GM12878 (cell line): Measurements from ENCODE around the gene SUV39H1. TPM values are rescaled to one million over a fixed set of nuclear protein-coding genes. Genes with fewer than 3 reads are reported as not detected.

ENCODE experiments used
- ATAC-seq: fragments of 200-7000 bp; cut with Tn5 transposase; 3 replicates; pipeline ENCODE4 v1.9.1; 2020; ENCODE audit warnings: mild to moderate bottlenecking, moderate library complexity
- BruUV-seq: library from RNA; stranded (reverse); fragments of 400-500 nt; replicated peaks from 2 replicates; lab custom pipeline; 2021; lab: Mats Ljungman, UMichigan
- CTCF ChIA-PET: fragments of 300-600 bp; sonication (Branson Sonifier 250); formaldehyde crosslinking; extraction: SDS; loops from one replicate; lab custom pipeline; 2021; ENCODE audit warnings: inconsistent platforms; lab: Yijun Ruan, JAX
- POLR2A ChIA-PET: fragments of 350-600 bp; formaldehyde crosslinking; extraction: SDS; loops from one replicate; lab custom pipeline; 2021; ENCODE audit warnings: inconsistent platforms; lab: Charles Lee
- RAD21 ChIA-PET: fragments of 300-600 bp; sonication (Branson Sonifier 250); formaldehyde crosslinking; loops from one replicate; lab custom pipeline; 2023; ENCODE audit warnings: antibody characterized with exemption; ENCODE audit not compliant: unreplicated experiment; lab: Charles Lee
- SMC1A ChIA-PET: fragments of 300-600 bp; sonication (Branson Sonifier 250); formaldehyde crosslinking; loops from one replicate; lab custom pipeline; 2023; ENCODE audit not compliant: unreplicated experiment, uncharacterized antibody; lab: Charles Lee
- DNase-seq: peaks from one replicate; pipeline ENCODE4 v3.0.0-alpha.2; 2011; ENCODE audit warnings: low read depth, low spot score
- FAIRE-seq: peaks from 3 replicates; lab custom pipeline; 2011; peaks lifted over from hg19 to GRCh38; lab: Jason Lieb, UNC
- H2AFZ ChIP-seq: 2 replicates; pipeline ENCODE4 v1.6.0; 2011; ENCODE audit warnings: low read depth, low read length, control low read depth; ENCODE audit not compliant: control insufficient read depth
- H3K27ac ChIP-seq: 2 replicates; pipeline ENCODE4 v1.5.1; 2011; ENCODE audit warnings: control low read depth; ENCODE audit not compliant: control insufficient read depth, insufficient read depth
- H3K27me3 ChIP-seq, 2 experiments: replicated peaks in 1 of 2; 2 replicates each; pipeline versions ENCODE4 v1.6.0 to v1.6.1; 2011; ENCODE audit warnings: low read length in 1 of 2; ENCODE audit not compliant: control insufficient read depth in 2 of 2, insufficient read depth in 2 of 2
- H3K36me3 ChIP-seq, 2 experiments: 2 replicates each; pipeline ENCODE4 v1.5.1; 2011; ENCODE audit warnings: low read length in 1 of 2; ENCODE audit not compliant: control insufficient read depth in 2 of 2, insufficient read depth in 2 of 2
- H3K4me1 ChIP-seq: 2 replicates; pipeline ENCODE4 v1.6.1; 2011; ENCODE audit warnings: mild to moderate bottlenecking, low read length, moderate library complexity, mixed read lengths; ENCODE audit not compliant: control insufficient read depth, insufficient read depth
- H3K4me2 ChIP-seq: 2 replicates; pipeline ENCODE4 v1.6.0; 2011; ENCODE audit warnings: control low read depth; ENCODE audit not compliant: control insufficient read depth, insufficient read depth
- H3K4me3 ChIP-seq: fragments of 200-600 bp; sonication (generic); 2 replicates; pipeline ENCODE4 v1.5.1; 2016
- H3K79me2 ChIP-seq: 2 replicates; pipeline ENCODE4 v1.6.0; 2011; ENCODE audit warnings: low read length; ENCODE audit not compliant: control insufficient read depth, insufficient read depth
- H3K9ac ChIP-seq: 2 replicates; pipeline ENCODE4 v1.8.0; 2011; ENCODE audit warnings: low read length, control low read depth, mixed read lengths; ENCODE audit not compliant: control insufficient read depth, insufficient read depth
- H3K9me3 ChIP-seq: replicated peaks from 3 replicates; pipeline ENCODE4 v1.5.1; 2011; ENCODE audit warnings: mild to moderate bottlenecking, low read length; ENCODE audit not compliant: control insufficient read depth, insufficient read depth
- H4K20me1 ChIP-seq: 2 replicates; pipeline ENCODE4 v1.6.0; 2011; ENCODE audit not compliant: control insufficient read depth, insufficient read depth
- ASH2L ChIP-seq: fragments of 300-600, 200-600 bp; sonication (generic); IDR thresholded peaks from 2 replicates; pipeline ENCODE4 v1.6.1; 2017; ENCODE audit warnings: low read depth, mild to moderate bottlenecking, borderline replicate concordance
- ATF7 ChIP-seq: fragments of 450-650 bp; IDR thresholded peaks from 2 replicates; pipeline ENCODE4 v1.6.1; 2016; ENCODE audit warnings: low read depth, mild to moderate bottlenecking
- BCL11A ChIP-seq: IDR thresholded peaks from 2 replicates; pipeline ENCODE4 v1.6.1; 2011; ENCODE audit warnings: low read depth, low read length
- CBX5 ChIP-seq: sonication (generic); IDR thresholded peaks from 2 replicates; pipeline ENCODE4 v1.6.1; 2016; ENCODE audit warnings: low read depth, moderate library complexity, mild to moderate bottlenecking, inconsistent platforms
- CEBPB ChIP-seq, 2 experiments: fragments of 150-350 bp in 1 of 2; IDR thresholded peaks; 2 replicates each; pipeline ENCODE4 v1.6.1; 2012 to 2014; ENCODE audit warnings: low read depth in 2 of 2, low read length in 2 of 2, borderline replicate concordance in 1 of 2, inconsistent platforms in 1 of 2
- EGR1 ChIP-seq, 2 experiments: IDR thresholded peaks; 1 replicate in 1 of 2; 2 replicates in 1 of 2; pipeline ENCODE4 v1.6.1; 2011 to 2012; ENCODE audit warnings: low read depth in 2 of 2, low read length in 2 of 2, borderline replicate concordance in 1 of 2, mild to moderate bottlenecking in 1 of 2, moderate library complexity in 1 of 2
- GATAD2B ChIP-seq: fragments of 450-650 bp; conservative IDR thresholded peaks from 2 replicates; pipeline ENCODE4 v1.6.1; 2017; ENCODE audit warnings: low read depth, mild to moderate bottlenecking, moderate library complexity
- IKZF2 ChIP-seq, 2 experiments: fragments of 450-650 bp; IDR thresholded peaks; 2 replicates each; pipeline ENCODE4 v1.6.1; 2017; ENCODE audit warnings: mild to moderate bottlenecking in 2 of 2, moderate library complexity in 2 of 2
- MXI1 ChIP-seq: fragments of 150-350 bp; IDR thresholded peaks from 2 replicates; pipeline ENCODE4 v1.6.1; 2011; ENCODE audit warnings: low read depth, mild to moderate bottlenecking, inconsistent platforms, low read length, improper control_type of control experiment
- NR2F1 ChIP-seq: fragments of 450-650 bp; conservative IDR thresholded peaks from 2 replicates; pipeline ENCODE4 v1.6.1; 2017; ENCODE audit warnings: mild to moderate bottlenecking
- RFX5 ChIP-seq: IDR thresholded peaks from 2 replicates; pipeline ENCODE4 v1.6.1; 2011; ENCODE audit warnings: low read depth, low read length, improper control_type of control experiment
- SIX5 ChIP-seq: IDR thresholded peaks from 2 replicates; pipeline ENCODE4 v1.6.1; 2011; ENCODE audit warnings: mild to moderate bottlenecking, low read depth, low read length, moderate library complexity; ENCODE audit not compliant: severe bottlenecking
- TAF1 ChIP-seq: IDR thresholded peaks from 2 replicates; pipeline ENCODE4 v1.6.1; 2011; ENCODE audit warnings: mild to moderate bottlenecking, low read depth, low read length, borderline replicate concordance
- ZBTB4 ChIP-seq: fragments of 450-650 bp; formaldehyde crosslinking; IDR thresholded peaks from 2 replicates; pipeline ENCODE4 v1.4.0; 2022; ENCODE audit warnings: mild to moderate bottlenecking, moderate library complexity
- ZNF217 ChIP-seq: fragments of 450-650 bp; IDR thresholded peaks from 2 replicates; pipeline ENCODE4 v1.6.1; 2017; ENCODE audit warnings: antibody characterized with exemption, mild to moderate bottlenecking
- WGBS: methylation state at CpG from one replicate; pipeline ENCODE4 v1.1.6; 2016; ENCODE audit warnings: low lambda C conversion rate; ENCODE audit not compliant: insufficient replicate concordance, insufficient coverage; ENCODE audit errors: missing lambda C conversion rate; 5-methylcytosine and 5-hydroxymethylcytosine counted together
- in situ Hi-C: fragments of 300-500 bp; cut with MboI; formaldehyde crosslinking; loops from 9 replicates; pipeline ENCODE4 v1.14.3; 2018; ENCODE audit warnings: mixed read lengths
- intact Hi-C: fragments of 100-400 bp; cut with micrococcal nuclease; formaldehyde crosslinking; loops from one replicate; pipeline ENCODE4 v1.14.2; 2022; ENCODE audit not compliant: unreplicated experiment
- polyA plus RNA-seq, 11 experiments: library from polyadenylated mRNA; depleted of rRNA in 4 of 11; unstranded in 6 of 11; stranded (reverse) in 5 of 11; fragments of >200 nt; fragmentation: Nextera tagmentation in 4 of 11; fragmentation: Illumina TruSeq in 1 of 11; extraction: Ambion mirVana in 4 of 11; extraction: Trizol in 1 of 11; gene quantifications; 1 replicate in 1 of 11; 2 replicates in 10 of 11; pipeline versions ENCODE4 v1.2.1 to v1.2.3, GENCODE V29; 2011 to 2016; ENCODE audit warnings: inconsistent platforms in 2 of 11, missing spikeins in 2 of 11, low read depth in 1 of 11
- total RNA-seq, 4 experiments: library from RNA; depleted of rRNA in 3 of 4; stranded (reverse); fragments of >200 nt in 3 of 4; fragmentation: Illumina TruSeq in 1 of 4; extraction: Trizol in 1 of 4; gene quantifications; 2 replicates each; pipeline versions ENCODE4 v1.2.1 to v1.2.3, GENCODE V29; 2013 to 2021

Gene SUV39H1
- total and polyA plus RNA-seq, 10 of the 15 experiments (the other 5 are each of a cell fraction or from before 2014, with no cell fraction given), result 4.9 to 33.2 (median 17.1) TPM

GRCh38 chrX:48703228-48703627 lies 6.7 kb downstream of the SUV39H1 start:
- Histone ChIP-seq H3K27me3 (no peaks in the 10 kb centered on the region), H3K36me3 (peaks cover 4 to 9% of the 10 kb centered on the region in 2 experiments; a peak in 2 of 4 replicates), H3K9ac (no peak overlapping the region), H3K4me1 (no peaks in the 10 kb centered on the region), H3K4me2 (no peak overlapping the region), H3K9me3 (no peaks in the 10 kb centered on the region), H3K79me2 (peaks cover 2% of the 10 kb centered on the region), H3K4me3 (no peak overlapping the region), H2AFZ (no peak overlapping the region), H3K27ac (no peak overlapping the region), H4K20me1 (no peaks in the 10 kb centered on the region; the same call in 1 of the 2 replicates)
- CTCF ChIA-PET, result no interaction called here
- intact Hi-C loops (no loop called here), in situ Hi-C loops (no loop called here)
- POLR2A ChIA-PET, result no interaction called here
- RAD21 ChIA-PET, result no interaction called here
- BruUV-seq, result no TSS peak
- SMC1A ChIA-PET, result no interaction called here
- no peak for DNase-seq
- ATAC-seq, result no peak
- WGBS, result 51% methylated on average over 7 of the region's 7 CpGs
- FAIRE-seq, result no peak
- TF ChIP-seq ASH2L, result no peak
- TF ChIP-seq ZNF217, result no peak
- no peak for TF ChIP-seq RFX5
- no peak for TF ChIP-seq CEBPB (IDR thresholded peaks at IDR 0.05; ENCODE audit: borderline replicate concordance in 1 of 2, low read depth in 2 of 2, low read length in 2 of 2)
- no peak for TF ChIP-seq CBX5
- TF ChIP-seq ZBTB4 (CRISPR knock-in tag), result no peak
- no peak for TF ChIP-seq MXI1
- TF ChIP-seq EGR1 (IDR thresholded peaks at IDR 0.05; ENCODE audit: borderline replicate concordance in 1 of 2, low read depth in 2 of 2, low read length in 2 of 2), result no peak
- TF ChIP-seq IKZF2 (IDR thresholded peaks at IDR 0.05), result no peak
- TF ChIP-seq GATAD2B, result no peak
- TF ChIP-seq SIX5, result no peak
- TF ChIP-seq NR2F1, result no peak
- no peak for TF ChIP-seq BCL11A
- no peak for TF ChIP-seq ATF7
- no peak for TF ChIP-seq TAF1
